Inferior parietal cortex (tissue), 1 donor: ENCODE data around the gene NUTM2E.
"Not testable (repeated sequence)": the region's sequence is repeated elsewhere in the genome, so short reads cannot be mapped to it uniquely, and the experiment has no call there.

Experiments used
- DNase-seq: peaks from one replicate; pipeline ENCODE4 v3.0.0-alpha.2; 2016; ENCODE audit errors: extremely low spot score

The NUTM2E gene

GRCh38 chr10:79862803-79863202, 36.3 kb downstream of the NUTM2E start:
- DNase-seq, result not testable (repeated sequence)

- not testable (repeated sequence) for DNase-seq
These were observed 40.5 kb downstream of the NUTM2E start for GRCh38 chr10:79866903-79867551.

GRCh38 chr10:79868023-79868422, 41.5 kb downstream of the NUTM2E start:
- DNase-seq, result not testable (repeated sequence)

GRCh38 chr10:79869439-79870097, 43.0 kb downstream of the NUTM2E start:
- DNase-seq, result not testable (repeated sequence)

- DNase-seq, result not testable (repeated sequence)
These were observed 45.2 kb downstream of the NUTM2E start for GRCh38 chr10:79871729-79872128.
